SK-N-SH (cell line): ENCODE measurements around the gene RIN3. TPM values are rescaled to one million over a fixed set of nuclear protein-coding genes. Genes with fewer than 3 reads are reported as not detected.

Source experiments
- CTCF ChIA-PET: fragments of 300-600, 350-600 bp; formaldehyde crosslinking; extraction: SDS; loops from one replicate; lab custom pipeline; 2021; lab: Yijun Ruan, JAX
- POLR2A ChIA-PET: fragments of 350-600 bp; sonication (Branson Sonifier 250); formaldehyde crosslinking; extraction: SDS; loops from one replicate; lab custom pipeline; 2020; ENCODE audit warnings: antibody characterized with exemption, inconsistent platforms; lab: Yijun Ruan, JAX
- DNase-seq: peaks from one replicate; pipeline ENCODE4 v3.0.0; 2012
- H2AFZ ChIP-seq: fragments of 200-600 bp; sonication (generic); 2 replicates; pipeline ENCODE4 v1.8.1; 2016; ENCODE audit warnings: antibody characterized with exemption, mild to moderate bottlenecking, low read depth
- H3F3A ChIP-seq: fragments of 200-600 bp; sonication (generic); replicated peaks from 2 replicates; pipeline ENCODE3; 2016; ENCODE audit warnings: antibody characterized with exemption, mild to moderate bottlenecking; ENCODE audit not compliant: insufficient read depth
- H3K27ac ChIP-seq, 2 experiments: fragments of 200-500 bp in 1 of 2; fragments of 200-600 bp in 1 of 2; sonication (Bioruptor generic) in 1 of 2; sonication (generic), shearing (Covaris generic) in 1 of 2; 2 replicates each; pipeline versions ENCODE4 v1.5.1 to v1.6.1; 2014 to 2016; ENCODE audit warnings: low read depth in 2 of 2, inconsistent platforms in 1 of 2, low read length in 1 of 2, mild to moderate bottlenecking in 1 of 2, mixed read lengths in 1 of 2
- H3K27me3 ChIP-seq: fragments of 200-600 bp; sonication (generic), shearing (Covaris generic); 2 replicates; pipeline ENCODE4 v1.6.1; 2016; ENCODE audit warnings: mixed run types; ENCODE audit not compliant: insufficient read depth
- H3K36me3 ChIP-seq, 2 experiments: fragments of 200-500 bp in 1 of 2; fragments of 200-600 bp in 1 of 2; sonication (Bioruptor generic) in 1 of 2; sonication (generic) in 1 of 2; replicated peaks in 1 of 2; 2 replicates each; pipeline versions ENCODE3 to v1.5.1; 2014 to 2016; ENCODE audit warnings: low read length in 1 of 2, mild to moderate bottlenecking in 1 of 2; ENCODE audit not compliant: insufficient read depth in 2 of 2, control insufficient read depth in 1 of 2
- H3K4me1 ChIP-seq, 2 experiments: fragments of 200-500 bp in 1 of 2; fragments of 200-600 bp in 1 of 2; sonication (Bioruptor generic) in 1 of 2; sonication (generic), shearing (Covaris generic) in 1 of 2; 2 replicates each; pipeline versions ENCODE4 v1.5.1 to v1.6.1; 2014 to 2016; ENCODE audit warnings: low read depth in 1 of 2, low read length in 1 of 2, mixed run types in 1 of 2; ENCODE audit not compliant: insufficient read depth in 2 of 2, control insufficient read depth in 1 of 2
- H3K4me2 ChIP-seq: fragments of 200-600 bp; sonication (generic), shearing (Covaris generic); 2 replicates; pipeline ENCODE4 v1.6.1; 2017; ENCODE audit warnings: mixed run types
- H3K4me3 ChIP-seq, 2 experiments: fragments of 200-500 bp in 1 of 2; fragments of 200-600 bp in 1 of 2; sonication (Bioruptor generic) in 1 of 2; sonication (generic), shearing (Covaris generic) in 1 of 2; 2 replicates each; pipeline versions ENCODE4 v1.5.1 to v1.8.1; 2014 to 2016; ENCODE audit warnings: low read depth in 2 of 2, inconsistent platforms in 1 of 2, low read length in 1 of 2, mild to moderate bottlenecking in 1 of 2, mixed read lengths in 1 of 2, moderate library complexity in 1 of 2
- H3K79me2 ChIP-seq: fragments of 200-600 bp; sonication (generic); 2 replicates; pipeline ENCODE4 v1.8.1; 2017; ENCODE audit warnings: mild to moderate bottlenecking; ENCODE audit not compliant: insufficient read depth
- H3K9ac ChIP-seq: fragments of 200-600 bp; sonication (generic); 2 replicates; pipeline ENCODE4 v1.6.1; 2017; ENCODE audit warnings: mixed run types
- H3K9me2 ChIP-seq: fragments of 200-600 bp; sonication (generic); 2 replicates; pipeline ENCODE4 v1.6.1; 2017; ENCODE audit warnings: mixed run types
- H3K9me3 ChIP-seq: fragments of 200-600 bp; sonication (generic); 2 replicates; pipeline ENCODE4 v1.6.1; 2017; ENCODE audit warnings: mixed run types, mild to moderate bottlenecking, moderate library complexity
- H4K20me1 ChIP-seq: fragments of 200-600 bp; sonication (generic); 2 replicates; pipeline ENCODE4 v1.6.1; 2017; ENCODE audit warnings: mild to moderate bottlenecking, mixed run types; ENCODE audit not compliant: insufficient read depth
- ELF1 ChIP-seq: IDR thresholded peaks from 2 replicates; pipeline ENCODE4 v1.4.0; 2012
- FOSL2 ChIP-seq: IDR thresholded peaks from 2 replicates; pipeline ENCODE4 v1.4.0; 2012; ENCODE audit warnings: low read depth, mild to moderate bottlenecking, moderate library complexity, borderline replicate concordance
- FOXJ3 ChIP-seq: sonication (generic); formaldehyde crosslinking; IDR thresholded peaks from 2 replicates; pipeline ENCODE4 v1.5.1; 2020; ENCODE audit warnings: mild to moderate bottlenecking, missing genetic modification reagents
- GABPA ChIP-seq: IDR thresholded peaks from 2 replicates; pipeline ENCODE4 v1.4.0; 2012; ENCODE audit warnings: low read depth, mild to moderate bottlenecking
- GATA2 ChIP-seq: sonication (generic); formaldehyde crosslinking; IDR thresholded peaks from 2 replicates; pipeline ENCODE4 v1.5.0; 2020; ENCODE audit warnings: mild to moderate bottlenecking, missing genetic modification reagents
- MEF2A ChIP-seq: IDR thresholded peaks from 2 replicates; pipeline ENCODE4 v1.4.0; 2012; ENCODE audit warnings: low read depth, borderline replicate concordance
- MXI1 ChIP-seq: IDR thresholded peaks from 2 replicates; pipeline ENCODE4 v1.6.1; 2012; ENCODE audit warnings: mild to moderate bottlenecking, low read depth, low read length, improper control_type of control experiment
- NFIC ChIP-seq: IDR thresholded peaks from 2 replicates; pipeline ENCODE4 v1.4.0; 2012; ENCODE audit warnings: borderline replicate concordance
- NRF1 ChIP-seq: IDR thresholded peaks from 2 replicates; pipeline ENCODE4 v1.6.1; 2012; ENCODE audit warnings: low read depth, mild to moderate bottlenecking, low read length
- RAD21 ChIP-seq: IDR thresholded peaks from 2 replicates; pipeline ENCODE4 v1.6.1; 2012; ENCODE audit warnings: mild to moderate bottlenecking, low read length
- RCOR1 ChIP-seq: fragments of 150-350 bp; IDR thresholded peaks from 2 replicates; pipeline ENCODE4 v1.6.1; 2017; ENCODE audit warnings: antibody characterized with exemption, low read length
- RFX5 ChIP-seq: IDR thresholded peaks from 2 replicates; pipeline ENCODE4 v1.6.1; 2012; ENCODE audit warnings: mild to moderate bottlenecking, improper control_type of control experiment, low read length
- RXRA ChIP-seq: IDR thresholded peaks from 2 replicates; pipeline ENCODE4 v1.4.0; 2012; ENCODE audit warnings: low read depth, mild to moderate bottlenecking, borderline replicate concordance
- SIN3A ChIP-seq: IDR thresholded peaks from 2 replicates; pipeline ENCODE4 v1.6.1; 2012; ENCODE audit warnings: low read depth, mild to moderate bottlenecking, low read length, moderate library complexity, borderline replicate concordance
- TCF12 ChIP-seq: IDR thresholded peaks from 2 replicates; pipeline ENCODE4 v1.4.0; 2012
- WGBS: methylation state at CpG from one replicate; pipeline ENCODE4 v1.1.6; 2017; ENCODE audit warnings: low lambda C conversion rate; 5-methylcytosine and 5-hydroxymethylcytosine counted together
- polyA plus RNA-seq, 3 experiments: library from polyadenylated mRNA; depleted of rRNA; stranded (reverse); fragments of >200 nt; gene quantifications; 2 replicates each; pipeline ENCODE4 v1.2.3, GENCODE V29; 2012
- TF ChIP-seq, protein P1 (sequence below): fragments of 150-350 bp; IDR thresholded peaks from 2 replicates; pipeline ENCODE4 v1.6.1; 2017; ENCODE audit warnings: antibody characterized with exemption, low read length, low read depth, borderline replicate concordance
- TF ChIP-seq, protein P2 (sequence below): IDR thresholded peaks from 2 replicates; pipeline ENCODE4 v1.6.1; 2012; ENCODE audit warnings: mild to moderate bottlenecking, low read depth, low read length, moderate library complexity
- TF ChIP-seq, protein P3 (sequence below): fragments of 150-350 bp; IDR thresholded peaks from 2 replicates; pipeline ENCODE4 v1.6.1; 2016; ENCODE audit warnings: mild to moderate bottlenecking, low read depth, low read length
- TF ChIP-seq, protein P4 (sequence below): IDR thresholded peaks from 2 replicates; pipeline ENCODE4 v1.4.0; 2012; ENCODE audit warnings: low read depth, borderline replicate concordance
- TF ChIP-seq, protein P5 (sequence below): IDR thresholded peaks from 2 replicates; pipeline ENCODE4; 2012

Gene RIN3
- polyA plus RNA-seq, 1 of the 3 experiments (the other 2 are of a cell fraction) = 12.4 TPM

DNA sequence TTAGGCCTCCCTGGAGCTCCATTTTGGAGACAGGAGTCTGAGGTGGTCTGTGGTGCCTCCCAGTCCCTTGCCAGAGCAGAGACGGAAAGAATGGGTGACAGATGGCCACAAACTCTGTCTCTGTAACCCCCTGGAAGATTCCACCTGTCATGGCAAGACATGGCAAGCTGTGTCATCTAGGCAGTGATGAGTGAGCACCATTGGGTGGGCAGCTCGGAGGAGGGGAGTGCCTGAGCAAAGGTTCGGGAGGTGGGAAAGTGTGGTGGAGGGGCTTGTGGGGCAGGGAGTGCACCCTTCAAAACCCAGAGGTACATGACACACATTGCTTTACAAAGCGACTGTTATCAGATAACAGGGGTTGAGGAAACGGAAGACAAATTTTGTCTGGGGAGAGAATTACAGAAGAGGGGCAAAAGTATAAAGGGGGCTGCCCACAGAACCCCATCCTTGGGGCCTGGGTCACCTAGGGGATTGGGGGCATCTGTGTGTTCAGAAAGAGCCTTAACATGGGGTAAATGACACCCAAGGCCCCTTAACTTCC, 3.5 kb downstream of the RIN3 start:
- peaks cover 90% of the 10 kb centered on the region for H3K79me2 ChIP-seq
- POLR2A ChIA-PET = no interaction called here
- 0 out of 2 replicates have a peak, but pooled peaks cover 4% of the 10 kb centered on the region for H4K20me1 ChIP-seq
- no peak overlapping the region for H3K4me2 ChIP-seq
- no peak overlapping the region for H2AFZ ChIP-seq
- CTCF ChIA-PET = no interaction called here
- no peaks in the 10 kb centered on the region for H3K36me3 ChIP-seq
- H3F3A ChIP-seq = peaks cover 5% of the 10 kb centered on the region
- WGBS = 78% methylated on average over 4 of the region's 5 CpGs
- TF ChIP-seq NRF1 = no peak
- TF ChIP-seq GATA2 (CRISPR knock-in tag) = no peak
- TF ChIP-seq, protein P1, sequence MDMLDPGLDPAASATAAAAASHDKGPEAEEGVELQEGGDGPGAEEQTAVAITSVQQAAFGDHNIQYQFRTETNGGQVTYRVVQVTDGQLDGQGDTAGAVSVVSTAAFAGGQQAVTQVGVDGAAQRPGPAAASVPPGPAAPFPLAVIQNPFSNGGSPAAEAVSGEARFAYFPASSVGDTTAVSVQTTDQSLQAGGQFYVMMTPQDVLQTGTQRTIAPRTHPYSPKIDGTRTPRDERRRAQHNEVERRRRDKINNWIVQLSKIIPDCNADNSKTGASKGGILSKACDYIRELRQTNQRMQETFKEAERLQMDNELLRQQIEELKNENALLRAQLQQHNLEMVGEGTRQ = no peak
- TF ChIP-seq, protein P2, sequence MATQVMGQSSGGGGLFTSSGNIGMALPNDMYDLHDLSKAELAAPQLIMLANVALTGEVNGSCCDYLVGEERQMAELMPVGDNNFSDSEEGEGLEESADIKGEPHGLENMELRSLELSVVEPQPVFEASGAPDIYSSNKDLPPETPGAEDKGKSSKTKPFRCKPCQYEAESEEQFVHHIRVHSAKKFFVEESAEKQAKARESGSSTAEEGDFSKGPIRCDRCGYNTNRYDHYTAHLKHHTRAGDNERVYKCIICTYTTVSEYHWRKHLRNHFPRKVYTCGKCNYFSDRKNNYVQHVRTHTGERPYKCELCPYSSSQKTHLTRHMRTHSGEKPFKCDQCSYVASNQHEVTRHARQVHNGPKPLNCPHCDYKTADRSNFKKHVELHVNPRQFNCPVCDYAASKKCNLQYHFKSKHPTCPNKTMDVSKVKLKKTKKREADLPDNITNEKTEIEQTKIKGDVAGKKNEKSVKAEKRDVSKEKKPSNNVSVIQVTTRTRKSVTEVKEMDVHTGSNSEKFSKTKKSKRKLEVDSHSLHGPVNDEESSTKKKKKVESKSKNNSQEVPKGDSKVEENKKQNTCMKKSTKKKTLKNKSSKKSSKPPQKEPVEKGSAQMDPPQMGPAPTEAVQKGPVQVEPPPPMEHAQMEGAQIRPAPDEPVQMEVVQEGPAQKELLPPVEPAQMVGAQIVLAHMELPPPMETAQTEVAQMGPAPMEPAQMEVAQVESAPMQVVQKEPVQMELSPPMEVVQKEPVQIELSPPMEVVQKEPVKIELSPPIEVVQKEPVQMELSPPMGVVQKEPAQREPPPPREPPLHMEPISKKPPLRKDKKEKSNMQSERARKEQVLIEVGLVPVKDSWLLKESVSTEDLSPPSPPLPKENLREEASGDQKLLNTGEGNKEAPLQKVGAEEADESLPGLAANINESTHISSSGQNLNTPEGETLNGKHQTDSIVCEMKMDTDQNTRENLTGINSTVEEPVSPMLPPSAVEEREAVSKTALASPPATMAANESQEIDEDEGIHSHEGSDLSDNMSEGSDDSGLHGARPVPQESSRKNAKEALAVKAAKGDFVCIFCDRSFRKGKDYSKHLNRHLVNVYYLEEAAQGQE = no peak
- TF ChIP-seq SIN3A = no peak
- no peak for TF ChIP-seq MXI1
- TF ChIP-seq, protein P3, sequence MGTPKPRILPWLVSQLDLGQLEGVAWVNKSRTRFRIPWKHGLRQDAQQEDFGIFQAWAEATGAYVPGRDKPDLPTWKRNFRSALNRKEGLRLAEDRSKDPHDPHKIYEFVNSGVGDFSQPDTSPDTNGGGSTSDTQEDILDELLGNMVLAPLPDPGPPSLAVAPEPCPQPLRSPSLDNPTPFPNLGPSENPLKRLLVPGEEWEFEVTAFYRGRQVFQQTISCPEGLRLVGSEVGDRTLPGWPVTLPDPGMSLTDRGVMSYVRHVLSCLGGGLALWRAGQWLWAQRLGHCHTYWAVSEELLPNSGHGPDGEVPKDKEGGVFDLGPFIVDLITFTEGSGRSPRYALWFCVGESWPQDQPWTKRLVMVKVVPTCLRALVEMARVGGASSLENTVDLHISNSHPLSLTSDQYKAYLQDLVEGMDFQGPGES = no peak
- TF ChIP-seq FOSL2 = no peak
- no peak overlapping the region for H3K9ac ChIP-seq
- no peaks in the 10 kb centered on the region for H3K9me3 ChIP-seq
- H3K27me3 ChIP-seq = no peaks in the 10 kb centered on the region
- H3K9me2 ChIP-seq = no peaks in the 10 kb centered on the region
- no peak for DNase-seq
- 0 out of 4 replicates have a peak, but pooled peaks cover 0 to 8% of the 10 kb centered on the region in 2 experiments for H3K4me1 ChIP-seq
- no peak overlapping the region for H3K27ac ChIP-seq
- no peak overlapping the region for H3K4me3 ChIP-seq

DNA sequence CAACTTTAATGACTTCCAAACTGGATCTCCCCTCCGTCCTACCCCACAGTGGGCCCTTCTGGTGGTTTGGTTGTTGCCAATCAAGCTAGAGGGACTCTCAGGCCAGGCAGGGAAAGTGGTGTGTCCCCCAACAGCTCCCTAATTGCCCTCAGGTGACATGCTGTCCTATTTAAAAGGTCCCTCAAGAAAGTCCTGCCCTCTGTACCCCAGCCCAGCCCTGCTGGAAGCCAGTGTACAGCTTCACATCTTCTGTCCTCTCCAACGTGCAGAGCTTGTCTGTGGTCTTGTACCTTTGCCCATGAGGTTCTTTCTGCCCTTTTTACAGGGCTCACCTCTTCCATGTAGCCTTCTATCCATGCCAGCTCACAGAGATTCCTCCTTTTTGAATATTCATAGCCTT, 4.2 kb downstream of the RIN3 start:
- H3K27me3 ChIP-seq = no peaks in the 10 kb centered on the region
- H3K9me2 ChIP-seq = no peaks in the 10 kb centered on the region
- no peak overlapping the region for H3K27ac ChIP-seq
- H3K79me2 ChIP-seq = peaks cover 92% of the 10 kb centered on the region
- H4K20me1 ChIP-seq = 0 out of 2 replicates have a peak, but pooled peaks cover 9% of the 10 kb centered on the region
- no peaks in the 10 kb centered on the region for H3K9me3 ChIP-seq
- H2AFZ ChIP-seq = no peak overlapping the region
- H3K9ac ChIP-seq = no peak overlapping the region
- 0 out of 4 replicates have a peak, but pooled peaks cover 0 to 8% of the 10 kb centered on the region in 2 experiments for H3K4me1 ChIP-seq
- 62% methylated on average over 2 of the region's 2 CpGs for WGBS
- H3F3A ChIP-seq = no peaks in the 10 kb centered on the region
- DNase-seq = no peak
- no peaks in the 10 kb centered on the region for H3K36me3 ChIP-seq
- no peak overlapping the region for H3K4me2 ChIP-seq
- CTCF ChIA-PET = no interaction called here
- no peak overlapping the region for H3K4me3 ChIP-seq
- POLR2A ChIA-PET = no interaction called here
- no peak for TF ChIP-seq ELF1
- TF ChIP-seq SIN3A = no peak
- no peak for TF ChIP-seq MXI1
- TF ChIP-seq RXRA = no peak
- no peak for TF ChIP-seq TCF12
- no peak for TF ChIP-seq MEF2A
- TF ChIP-seq NFIC = no peak
- no peak for TF ChIP-seq FOXJ3 (CRISPR knock-in tag)
- TF ChIP-seq RAD21 = no peak
- no peak for TF ChIP-seq RFX5
- no peak for TF ChIP-seq GABPA
- TF ChIP-seq, protein P4, sequence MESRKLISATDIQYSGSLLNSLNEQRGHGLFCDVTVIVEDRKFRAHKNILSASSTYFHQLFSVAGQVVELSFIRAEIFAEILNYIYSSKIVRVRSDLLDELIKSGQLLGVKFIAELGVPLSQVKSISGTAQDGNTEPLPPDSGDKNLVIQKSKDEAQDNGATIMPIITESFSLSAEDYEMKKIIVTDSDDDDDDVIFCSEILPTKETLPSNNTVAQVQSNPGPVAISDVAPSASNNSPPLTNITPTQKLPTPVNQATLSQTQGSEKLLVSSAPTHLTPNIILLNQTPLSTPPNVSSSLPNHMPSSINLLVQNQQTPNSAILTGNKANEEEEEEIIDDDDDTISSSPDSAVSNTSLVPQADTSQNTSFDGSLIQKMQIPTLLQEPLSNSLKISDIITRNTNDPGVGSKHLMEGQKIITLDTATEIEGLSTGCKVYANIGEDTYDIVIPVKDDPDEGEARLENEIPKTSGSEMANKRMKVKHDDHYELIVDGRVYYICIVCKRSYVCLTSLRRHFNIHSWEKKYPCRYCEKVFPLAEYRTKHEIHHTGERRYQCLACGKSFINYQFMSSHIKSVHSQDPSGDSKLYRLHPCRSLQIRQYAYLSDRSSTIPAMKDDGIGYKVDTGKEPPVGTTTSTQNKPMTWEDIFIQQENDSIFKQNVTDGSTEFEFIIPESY = no peak
- no peak for TF ChIP-seq NRF1
- TF ChIP-seq, protein P5, sequence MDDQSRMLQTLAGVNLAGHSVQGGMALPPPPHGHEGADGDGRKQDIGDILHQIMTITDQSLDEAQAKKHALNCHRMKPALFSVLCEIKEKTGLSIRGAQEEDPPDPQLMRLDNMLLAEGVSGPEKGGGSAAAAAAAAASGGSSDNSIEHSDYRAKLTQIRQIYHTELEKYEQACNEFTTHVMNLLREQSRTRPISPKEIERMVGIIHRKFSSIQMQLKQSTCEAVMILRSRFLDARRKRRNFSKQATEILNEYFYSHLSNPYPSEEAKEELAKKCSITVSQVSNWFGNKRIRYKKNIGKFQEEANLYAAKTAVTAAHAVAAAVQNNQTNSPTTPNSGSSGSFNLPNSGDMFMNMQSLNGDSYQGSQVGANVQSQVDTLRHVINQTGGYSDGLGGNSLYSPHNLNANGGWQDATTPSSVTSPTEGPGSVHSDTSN = no peak
- TF ChIP-seq GATA2 (CRISPR knock-in tag) = no peak
- TF ChIP-seq RCOR1 = no peak
